GM19193 (cell line): Measurements from ENCODE around the gene LY6G6D.

Experiments
- POLR2A ChIP-seq: IDR thresholded peaks from 4 replicates; pipeline ENCODE4 v1.6.1; 2011; ENCODE audit not compliant: insufficient read depth, insufficient read length; ENCODE audit errors: extremely low read depth

LY6G6D gene, protein sequence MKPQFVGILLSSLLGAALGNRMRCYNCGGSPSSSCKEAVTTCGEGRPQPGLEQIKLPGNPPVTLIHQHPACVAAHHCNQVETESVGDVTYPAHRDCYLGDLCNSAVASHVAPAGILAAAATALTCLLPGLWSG

GRCh38 chr6:31715022-31715958 is at the start of gene LY6G6D:
TSS of gene LY6G6D (plus strand) at chr6:31715348. CDS start at chr6:31715356, 8 bp downstream.
- TF ChIP-seq POLR2A: no peak

DNA sequence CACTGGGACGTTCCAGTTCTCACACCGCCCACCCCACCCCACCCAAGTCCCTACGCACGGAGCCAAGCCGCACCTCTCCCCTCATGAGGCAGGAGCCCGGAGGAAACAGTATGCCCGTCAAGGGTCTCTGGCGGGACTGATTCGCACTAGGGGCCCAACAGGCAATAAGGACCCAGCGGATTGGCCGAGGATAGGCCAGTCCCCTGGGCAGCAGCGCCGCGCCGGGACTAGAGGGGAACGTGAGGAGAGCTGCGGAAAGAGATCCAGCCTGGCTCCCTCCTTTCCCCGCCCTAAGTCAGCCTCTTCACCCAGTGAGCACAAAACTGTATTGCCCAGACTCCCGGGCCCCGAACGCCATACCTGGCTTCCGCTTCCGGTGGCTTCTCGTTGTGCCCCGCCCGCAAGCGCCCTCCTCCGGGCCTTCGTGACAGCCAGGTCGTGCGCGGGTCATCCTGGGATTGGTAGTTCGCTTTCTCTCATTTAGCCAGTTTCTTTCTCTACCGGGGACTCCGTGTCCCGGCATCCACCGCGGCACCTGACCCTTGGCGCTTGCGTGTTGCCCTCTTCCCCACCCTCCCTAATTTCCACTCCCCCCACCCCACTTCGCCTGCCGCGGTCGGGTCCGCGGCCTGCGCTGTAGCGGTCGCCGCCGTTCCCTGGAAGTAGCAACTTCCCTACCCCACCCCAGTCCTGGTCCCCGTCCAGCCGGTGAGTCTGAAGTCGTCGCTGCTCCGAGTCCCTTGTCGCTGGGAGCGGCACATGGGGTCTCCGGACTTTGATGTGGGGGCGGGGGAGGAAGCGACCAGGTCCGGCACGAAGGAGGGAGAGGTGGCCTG is 49.4 kb upstream of the LY6G6D start, which contains the start of gene CSNK2B:
TSS of gene CSNK2B (plus strand) at position 580 of the 836 bp plus-strand sequence. CDS start 752 bp downstream, outside the sequence.
- peak; percentile 87 for TF ChIP-seq POLR2A

DNA sequence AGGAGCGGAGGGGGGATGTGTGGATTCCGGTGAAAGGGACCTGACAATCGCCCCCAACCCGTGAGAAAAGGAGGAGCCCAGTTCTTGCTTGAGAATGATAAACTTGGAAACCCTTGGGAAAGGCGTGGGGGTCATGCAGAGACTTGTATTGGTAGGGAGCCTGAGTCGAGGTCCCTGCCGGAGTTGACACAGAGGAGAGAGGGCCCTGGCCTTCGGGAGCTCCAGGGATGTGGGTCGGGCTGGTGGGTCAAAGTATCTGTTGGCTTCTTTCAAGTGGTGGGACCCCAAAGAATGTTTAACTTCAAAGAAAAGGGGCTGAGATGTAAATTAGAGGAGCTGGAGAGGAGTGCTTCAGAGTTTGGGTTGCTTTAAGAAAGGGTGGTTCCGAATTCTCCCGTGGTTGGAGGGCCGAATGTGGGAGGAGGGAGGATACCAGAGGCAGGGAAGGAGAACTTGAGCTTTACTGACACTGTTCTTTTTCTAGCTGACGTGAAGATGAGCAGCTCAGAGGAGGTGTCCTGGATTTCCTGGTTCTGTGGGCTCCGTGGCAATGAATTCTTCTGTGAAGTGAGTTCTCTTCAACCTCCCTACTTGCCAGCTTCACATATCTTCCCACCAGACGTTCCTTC is 48.7 kb upstream of the LY6G6D start:
- no peak for TF ChIP-seq POLR2A

GRCh38 chr6:31669676-31670075 is 45.5 kb upstream of the LY6G6D start, which contains the start of gene LY6G5B:
TSS of gene LY6G5B (plus strand) at chr6:31669976. CDS start at chr6:31670951, 975 bp downstream.
- TF ChIP-seq POLR2A: no peak

DNA sequence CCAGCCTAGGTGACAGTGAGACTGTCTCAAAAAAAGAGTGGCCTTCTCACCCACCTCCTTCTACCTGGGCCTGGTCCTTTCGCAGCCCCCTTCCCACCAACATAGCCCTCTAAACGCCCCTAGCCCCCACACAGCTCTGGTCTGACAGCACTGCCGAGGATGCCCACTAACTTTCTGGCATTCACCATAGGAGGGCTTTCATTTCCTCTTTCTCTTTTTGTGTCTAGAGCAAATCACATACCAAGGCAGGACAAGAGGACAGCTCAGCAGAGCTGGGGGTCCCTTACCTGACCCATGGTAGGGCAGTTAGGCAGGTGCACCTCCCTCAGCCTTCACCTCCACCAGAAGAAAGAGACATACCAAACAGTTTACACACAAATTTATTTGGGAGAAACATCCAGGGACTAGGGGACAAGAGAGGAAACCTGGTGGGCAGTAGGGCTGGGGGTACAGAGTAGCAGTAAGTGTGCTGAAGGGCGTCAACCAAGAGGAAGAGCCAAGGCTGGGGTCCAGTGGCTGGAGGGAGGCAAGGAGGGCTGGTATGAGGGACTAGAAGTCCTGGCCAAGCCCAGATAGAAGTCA is 38.7 kb upstream of the LY6G6D start:
- TF ChIP-seq POLR2A: no peak

GRCh38 chr6:31676904-31677303 is 38.2 kb upstream of the LY6G6D start:
- TF ChIP-seq POLR2A: no peak

DNA sequence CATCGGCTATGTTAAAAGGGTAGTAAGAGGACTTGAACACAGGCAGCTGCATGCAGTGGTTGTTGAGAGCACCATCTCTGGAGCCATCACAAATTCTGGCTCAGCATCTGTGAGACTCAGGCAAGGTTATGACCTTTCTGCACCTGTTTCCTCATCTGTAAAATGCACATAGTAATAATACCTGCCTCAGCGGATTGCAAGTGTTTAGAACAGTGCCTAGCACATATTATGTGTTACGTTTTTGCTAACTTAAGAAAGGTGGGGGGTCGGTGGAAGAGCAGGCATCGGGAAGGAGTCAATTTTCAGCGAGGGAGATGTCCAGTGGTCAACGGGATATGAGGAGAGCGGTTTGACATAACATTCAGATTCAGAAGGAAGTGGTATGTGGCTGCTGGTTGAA is 37.2 kb upstream of the LY6G6D start:
- no peak for TF ChIP-seq POLR2A

GRCh38 chr6:31680226-31681134 is 34.7 kb upstream of the LY6G6D start, which contains the start of gene LY6G5C:
TSS of gene LY6G5C (minus strand) at chr6:31681067. CDS start at chr6:31680373, 694 bp downstream.
- TF ChIP-seq POLR2A: no peak

DNA sequence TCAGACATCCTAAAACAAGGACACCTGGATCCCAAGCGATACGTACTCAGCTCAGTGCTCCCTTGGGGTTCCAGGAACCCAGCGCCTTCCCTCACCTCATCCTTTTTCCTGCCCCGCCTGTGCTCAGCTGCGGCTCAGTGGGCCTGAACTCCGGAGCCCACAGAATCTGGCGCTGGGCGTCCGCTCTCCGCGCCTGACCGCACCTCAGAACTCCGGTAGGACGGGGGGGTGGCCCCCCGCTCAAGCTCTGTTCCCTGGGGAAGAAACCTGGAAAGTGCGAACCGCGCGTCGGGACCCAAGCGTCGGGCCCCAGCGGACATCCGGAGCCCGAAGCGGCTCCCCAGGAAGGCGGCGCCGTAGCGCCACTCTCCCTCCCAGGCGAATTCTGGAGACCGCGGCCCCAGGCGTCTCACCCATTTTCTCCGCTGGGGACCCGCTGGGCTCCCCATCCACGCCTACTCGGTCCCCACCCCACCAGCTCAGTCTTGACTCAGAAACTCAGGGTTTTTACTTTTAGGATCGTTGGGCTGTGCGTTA is 33.9 kb upstream of the LY6G6D start:
- no peak for TF ChIP-seq POLR2A

- no peak for TF ChIP-seq POLR2A
These were observed 31.6 kb upstream of the LY6G6D start for GRCh38 chr6:31683591-31683990.

DNA sequence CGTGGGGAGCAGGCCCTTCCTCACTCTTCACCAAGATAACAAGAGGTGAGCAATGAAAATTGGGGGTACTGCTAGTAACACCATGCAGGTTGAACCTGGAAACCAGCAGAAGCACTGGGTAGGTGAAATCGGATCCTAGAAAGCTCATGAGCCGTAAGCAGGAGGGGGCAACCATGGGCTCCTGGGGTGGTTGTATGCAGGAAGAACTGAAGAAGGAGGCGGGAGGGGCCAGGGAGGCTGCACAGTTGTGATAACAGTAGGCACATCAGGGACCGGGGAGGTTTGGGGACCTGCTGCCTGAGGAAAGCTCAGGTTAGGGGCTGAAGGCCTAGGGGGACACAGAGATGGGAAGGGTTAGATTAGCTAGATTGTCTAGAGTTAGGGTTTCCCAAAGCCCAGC is 28.7 kb upstream of the LY6G6D start:
- TF ChIP-seq POLR2A: no peak

- no peak for TF ChIP-seq POLR2A
These were observed 27.8 kb upstream of the LY6G6D start for GRCh38 chr6:31687321-31687720.

GRCh38 chr6:31687860-31688693 is 27.1 kb upstream of the LY6G6D start:
- TF ChIP-seq POLR2A: no peak
